IMR-90 (cell line): ENCODE data around the gene HOXD10. TPM values are rescaled to one million over a fixed set of nuclear protein-coding genes. Genes with fewer than 3 reads are reported as not detected.

Experiments used
- ATAC-seq: fragments of 200-7000 bp; cut with Tn5 transposase; 2 replicates; pipeline ENCODE4 v1.9.1; 2020; ENCODE audit warnings: low read depth, mild to moderate bottlenecking, moderate library complexity
- BruUV-seq: library from RNA; stranded (reverse); fragments of 400-500 nt; replicated peaks from 2 replicates; lab custom pipeline; 2021; lab: Mats Ljungman, UMichigan
- CTCF ChIA-PET: fragments of 300-600 bp; formaldehyde crosslinking; extraction: SDS; loops from one replicate; lab custom pipeline; 2021; ENCODE audit warnings: antibody characterized with exemption; lab: Yijun Ruan, JAX
- POLR2A ChIA-PET: fragments of 300-600 bp; sonication (Branson Sonifier 250); formaldehyde crosslinking; loops from one replicate; lab custom pipeline; 2022; ENCODE audit warnings: antibody characterized with exemption; ENCODE audit not compliant: unreplicated experiment; lab: Charles Lee
- DNase-seq: peaks from one replicate; pipeline ENCODE4 v3.0.0; 2013
- H2AFZ ChIP-seq: replicated peaks from 2 replicates; pipeline ENCODE3; 2013; ENCODE audit warnings: low read length, mild to moderate bottlenecking; ENCODE audit not compliant: poor library complexity
- H2AK5ac ChIP-seq: 2 replicates; pipeline ENCODE4 v1.6.1; 2013; ENCODE audit warnings: low read depth, low read length, inconsistent platforms
- H2AK9ac ChIP-seq: replicated peaks from 2 replicates; pipeline ENCODE3; 2013; ENCODE audit warnings: mild to moderate bottlenecking, low read depth, low read length, moderate library complexity; ENCODE audit not compliant: poor library complexity
- H2BK120ac ChIP-seq: 2 replicates; pipeline ENCODE4 v1.6.1; 2013; ENCODE audit warnings: low read depth, low read length, inconsistent platforms
- H2BK15ac ChIP-seq: 3 replicates; pipeline ENCODE4 v1.6.1; 2013; ENCODE audit warnings: low read depth, low read length, inconsistent platforms
- H2BK20ac ChIP-seq: 2 replicates; pipeline ENCODE4 v1.6.1; 2013; ENCODE audit warnings: low read depth, mild to moderate bottlenecking, inconsistent platforms, low read length, moderate library complexity
- H2BK5ac ChIP-seq: 2 replicates; pipeline ENCODE4 v1.6.1; 2013; ENCODE audit warnings: mild to moderate bottlenecking, low read depth, low read length, inconsistent platforms; ENCODE audit not compliant: poor library complexity, severe bottlenecking
- H3K14ac ChIP-seq: replicated peaks from 2 replicates; pipeline ENCODE4 v1.6.1; 2013; ENCODE audit warnings: low read depth, low read length, inconsistent platforms
- H3K18ac ChIP-seq: 2 replicates; pipeline ENCODE4 v1.6.1; 2013; ENCODE audit warnings: low read depth, low read length, control low read depth
- H3K23ac ChIP-seq: 2 replicates; pipeline ENCODE4 v1.6.1; 2013; ENCODE audit warnings: low read depth, low read length, inconsistent platforms
- H3K27ac ChIP-seq: 2 replicates; pipeline ENCODE4 v1.5.1; 2013; ENCODE audit warnings: mild to moderate bottlenecking, control low read depth, low read length; ENCODE audit not compliant: insufficient read depth
- H3K27me3 ChIP-seq: 2 replicates; pipeline ENCODE4 v1.6.1; 2013; ENCODE audit warnings: low read length; ENCODE audit not compliant: control insufficient read depth, insufficient read depth
- H3K36me3 ChIP-seq: 2 replicates; pipeline ENCODE4 v1.6.1; 2013; ENCODE audit warnings: low read length, mixed read lengths; ENCODE audit not compliant: control insufficient read depth, insufficient read depth
- H3K4ac ChIP-seq: 2 replicates; pipeline ENCODE4 v1.6.1; 2013; ENCODE audit warnings: low read depth, low read length, inconsistent platforms
- H3K4me1 ChIP-seq: 2 replicates; pipeline ENCODE4 v1.6.1; 2013; ENCODE audit warnings: low read length, mixed read lengths; ENCODE audit not compliant: control insufficient read depth, insufficient read depth
- H3K4me2 ChIP-seq: 2 replicates; pipeline ENCODE4 v1.6.1; 2013; ENCODE audit warnings: low read depth, mild to moderate bottlenecking, control low read depth, low read length, moderate library complexity
- H3K4me3 ChIP-seq: 2 replicates; pipeline ENCODE4 v1.5.1; 2013; ENCODE audit warnings: low read depth, mild to moderate bottlenecking, control low read depth, low read length, moderate library complexity; ENCODE audit not compliant: insufficient read depth
- H3K56ac ChIP-seq: 2 replicates; pipeline ENCODE4 v1.6.1; 2013; ENCODE audit warnings: low read length, inconsistent platforms; ENCODE audit not compliant: insufficient read depth; ENCODE audit errors: extremely low read depth
- H3K79me1 ChIP-seq, 2 experiments: 2 replicates each; pipeline ENCODE4 v1.6.1; 2013; ENCODE audit warnings: low read length in 2 of 2, inconsistent platforms in 1 of 2, low read depth in 1 of 2
- H3K9ac ChIP-seq: 2 replicates; pipeline ENCODE4 v1.6.1; 2013; ENCODE audit warnings: low read depth, low read length, control low read depth
- H3K9me1 ChIP-seq: 2 replicates; pipeline ENCODE4 v1.6.1; 2013; ENCODE audit warnings: low read length, inconsistent platforms; ENCODE audit not compliant: insufficient read depth
- H3K9me3 ChIP-seq: 2 replicates; pipeline ENCODE4 v1.6.1; 2013; ENCODE audit warnings: low read length; ENCODE audit not compliant: control insufficient read depth, insufficient read depth
- H4K20me1 ChIP-seq: 2 replicates; pipeline ENCODE4 v1.6.1; 2013; ENCODE audit warnings: low read length, inconsistent platforms; ENCODE audit not compliant: insufficient read depth
- H4K5ac ChIP-seq: 2 replicates; pipeline ENCODE4 v1.6.1; 2013; ENCODE audit warnings: mild to moderate bottlenecking, low read depth, low read length, control low read depth
- H4K8ac ChIP-seq, 2 experiments: 2 replicates each; pipeline ENCODE4 v1.6.1; 2013; ENCODE audit warnings: low read depth in 2 of 2, low read length in 2 of 2, control low read depth in 1 of 2, inconsistent platforms in 1 of 2
- H4K91ac ChIP-seq: 2 replicates; pipeline ENCODE4 v1.6.1; 2013; ENCODE audit warnings: low read depth, low read length, inconsistent platforms; ENCODE audit not compliant: insufficient read depth
- BHLHE40 ChIP-seq: fragments of 150-350 bp; IDR thresholded peaks from 2 replicates; pipeline ENCODE4 v1.6.1; 2016; ENCODE audit warnings: mild to moderate bottlenecking, low read depth, low read length
- CHD1 ChIP-seq: IDR thresholded peaks from 2 replicates; pipeline ENCODE4 v1.6.1; 2012; ENCODE audit warnings: low read depth, low read length, improper control_type of control experiment
- CTCF ChIP-seq: conservative IDR thresholded peaks from 2 replicates; pipeline ENCODE4 v1.5.1; 2012; ENCODE audit warnings: mild to moderate bottlenecking, low read depth, low read length, improper control_type of control experiment
- ELK1 ChIP-seq: fragments of 150-350 bp; IDR thresholded peaks from 2 replicates; pipeline ENCODE4 v1.6.1; 2016; ENCODE audit warnings: low read depth, mild to moderate bottlenecking, low read length, moderate library complexity, borderline replicate concordance
- FOS ChIP-seq: fragments of 150-350 bp; IDR thresholded peaks from 2 replicates; pipeline ENCODE4 v1.6.1; 2016; ENCODE audit warnings: low read depth, low read length
- MAZ ChIP-seq: IDR thresholded peaks from 2 replicates; pipeline ENCODE4 v1.6.1; 2012; ENCODE audit warnings: low read depth, mild to moderate bottlenecking, low read length, improper control_type of control experiment, moderate library complexity, borderline replicate concordance
- MXI1 ChIP-seq: IDR thresholded peaks from 2 replicates; pipeline ENCODE4 v1.6.1; 2012; ENCODE audit warnings: low read depth, mild to moderate bottlenecking, low read length, moderate library complexity, borderline replicate concordance
- NFE2L2 ChIP-seq: fragments of 150-350 bp; IDR thresholded peaks from 2 replicates; pipeline ENCODE4 v1.6.1; 2016; ENCODE audit warnings: low read depth, mild to moderate bottlenecking, low read length
- POLR2A ChIP-seq: IDR thresholded peaks from 2 replicates; pipeline ENCODE4 v1.6.1; 2012; ENCODE audit warnings: mild to moderate bottlenecking, low read depth, low read length
- RAD21 ChIP-seq: IDR thresholded peaks from 2 replicates; pipeline ENCODE4 v1.6.1; 2012; ENCODE audit warnings: low read length, improper control_type of control experiment
- RCOR1 ChIP-seq: IDR thresholded peaks from 2 replicates; pipeline ENCODE4 v1.6.1; 2012; ENCODE audit warnings: mild to moderate bottlenecking, low read length, improper control_type of control experiment; ENCODE audit not compliant: insufficient replicate concordance
- RFX5 ChIP-seq: IDR thresholded peaks from 2 replicates; pipeline ENCODE4 v1.8.0; 2012; ENCODE audit warnings: low read depth, mild to moderate bottlenecking, low read length, moderate library complexity
- SMC3 ChIP-seq: fragments of 150-350 bp; IDR thresholded peaks from 2 replicates; pipeline ENCODE4 v1.6.1; 2016; ENCODE audit warnings: low read depth, mild to moderate bottlenecking, antibody characterized with exemption, low read length, moderate library complexity
- USF2 ChIP-seq: fragments of 150-350 bp; IDR thresholded peaks from 2 replicates; pipeline ENCODE4 v1.6.1; 2017; ENCODE audit warnings: mild to moderate bottlenecking, antibody characterized with exemption, low read length, low read depth
- WGBS, 2 experiments: methylation state at CpG; one replicate each; pipeline versions ENCODE4 v1.1.5 to v1.1.7; 2013; ENCODE audit warnings: missing lambda C conversion rate in 2 of 2; ENCODE audit not compliant: insufficient read length in 1 of 2; ENCODE audit errors: extremely low coverage in 2 of 2; 5-methylcytosine and 5-hydroxymethylcytosine counted together
- dilution Hi-C: fragments of 300-500 bp; cut with HindIII; formaldehyde crosslinking; loops from one replicate; pipeline ENCODE4 v1.14.3; 2018; ENCODE audit warnings: low sequenced_read_pairs; ENCODE audit not compliant: unreplicated experiment
- in situ Hi-C: fragments of 300-500 bp; cut with MboI; formaldehyde crosslinking; loops from 3 replicates; pipeline ENCODE4 v1.14.3; 2019; ENCODE audit warnings: low sequenced_read_pairs, inconsistent platforms, mixed read lengths
- intact Hi-C: fragments of 100-400 bp; cut with micrococcal nuclease; formaldehyde crosslinking; loops from 2 replicates; pipeline ENCODE4 v1.10.0; 2022
- polyA plus RNA-seq, 3 experiments: library from polyadenylated mRNA; depleted of rRNA; stranded (reverse); fragments of >200 nt; gene quantifications; 2 replicates each; pipeline ENCODE4 v1.2.3, GENCODE V29; 2012; ENCODE audit warnings: low replicate concordance in 1 of 3
- total RNA-seq: library from RNA; depleted of rRNA; stranded (reverse); fragments of >200 nt; gene quantifications from 2 replicates; pipeline ENCODE4 v1.2.3, GENCODE V29; 2012

The HOXD10 gene
- total and polyA plus RNA-seq, 2 of the 4 experiments (the other 2 are of a cell fraction), result not detected

GRCh38 chr2:176137252-176137580 lies 20.6 kb downstream of the HOXD10 start:
- Histone ChIP-seq H3K36me3 (no peaks in the 10 kb centered on the region), H3K18ac (no peak overlapping the region), H3K23ac (no peak overlapping the region), H2AK5ac (no peak overlapping the region), H3K4me2 (no peak overlapping the region), H3K4ac (no peak overlapping the region), H2BK20ac (no peak overlapping the region), H4K91ac (no peak overlapping the region), H2AK9ac (no peak overlapping the region), H2BK5ac (no peak overlapping the region), H3K27ac (no peak overlapping the region), H3K4me3 (no peak overlapping the region), H3K9me1 (no peaks in the 10 kb centered on the region), H4K8ac (no peak overlapping the region), H3K9ac (no peak overlapping the region), H3K79me1 (no peaks in the 10 kb centered on the region), H4K5ac (no peak overlapping the region), H3K27me3 (peaks cover 90% of the 10 kb centered on the region), H4K20me1 (no peaks in the 10 kb centered on the region), H2BK120ac (no peak overlapping the region), H2AFZ (no peak overlapping the region), H3K4me1 (no peaks in the 10 kb centered on the region), H3K56ac (no peak overlapping the region), H2BK15ac (no peak overlapping the region), H3K9me3 (peaks cover 3% of the 10 kb centered on the region), H3K14ac (no peak overlapping the region)
- ChIA-PET POLR2A (no interaction called here), CTCF (no interaction called here)
- no CpG with 5 or more reads among the region's 2 CpGs for WGBS, 2 experiments
- in situ Hi-C loops (no loop called here), intact Hi-C loops (no loop called here), dilution Hi-C loops (no loop called here)
- BruUV-seq, result no TSS peak
- ATAC-seq, result no peak
- TF ChIP-seq NFE2L2 (no peak), CHD1 (no peak), FOS (no peak), USF2 (no peak), MXI1 (no peak), SMC3 (no peak), MAZ (no peak), ELK1 (no peak), RCOR1 (no peak), CTCF (no peak), RAD21 (no peak), RFX5 (no peak), BHLHE40 (no peak), POLR2A (no peak)
- no peak for DNase-seq
